ENCODE measurements around the gene ABR. TPM values are rescaled to one million over a fixed set of nuclear protein-coding genes. Genes with fewer than 3 reads are reported as not detected.

The ABR gene
- total RNA-seq (2021; ENCODE audit: unreplicated experiment) (172 TPM), Bru-seq, nascent RNA (percentile 63 among the genes with signal in this experiment), BruChase-seq, experiment 1, labeled RNA remaining after a 2-hour chase (percentile 65 among the genes with signal in this experiment), BruChase-seq, experiment 2, labeled RNA remaining after a 6-hour chase (percentile 78 among the genes with signal in this experiment)
- 199 TPM for polyA plus RNA-seq (2012; ENCODE audit: insufficient read length)
- long read RNA-seq, transcript ABR-201 (22 exons, 2,673 nt) = major isoform, 6 of 277 reads
- long read RNA-seq, transcript ABR-218 (5 exons, 3,776 nt) = minor isoform, 5 of 277 reads
- long read RNA-seq, partial matches to known transcripts = 237 of 277 reads
- long read RNA-seq, other reads (novel, unspliced or antisense) = 25 of 277 reads

DNA sequence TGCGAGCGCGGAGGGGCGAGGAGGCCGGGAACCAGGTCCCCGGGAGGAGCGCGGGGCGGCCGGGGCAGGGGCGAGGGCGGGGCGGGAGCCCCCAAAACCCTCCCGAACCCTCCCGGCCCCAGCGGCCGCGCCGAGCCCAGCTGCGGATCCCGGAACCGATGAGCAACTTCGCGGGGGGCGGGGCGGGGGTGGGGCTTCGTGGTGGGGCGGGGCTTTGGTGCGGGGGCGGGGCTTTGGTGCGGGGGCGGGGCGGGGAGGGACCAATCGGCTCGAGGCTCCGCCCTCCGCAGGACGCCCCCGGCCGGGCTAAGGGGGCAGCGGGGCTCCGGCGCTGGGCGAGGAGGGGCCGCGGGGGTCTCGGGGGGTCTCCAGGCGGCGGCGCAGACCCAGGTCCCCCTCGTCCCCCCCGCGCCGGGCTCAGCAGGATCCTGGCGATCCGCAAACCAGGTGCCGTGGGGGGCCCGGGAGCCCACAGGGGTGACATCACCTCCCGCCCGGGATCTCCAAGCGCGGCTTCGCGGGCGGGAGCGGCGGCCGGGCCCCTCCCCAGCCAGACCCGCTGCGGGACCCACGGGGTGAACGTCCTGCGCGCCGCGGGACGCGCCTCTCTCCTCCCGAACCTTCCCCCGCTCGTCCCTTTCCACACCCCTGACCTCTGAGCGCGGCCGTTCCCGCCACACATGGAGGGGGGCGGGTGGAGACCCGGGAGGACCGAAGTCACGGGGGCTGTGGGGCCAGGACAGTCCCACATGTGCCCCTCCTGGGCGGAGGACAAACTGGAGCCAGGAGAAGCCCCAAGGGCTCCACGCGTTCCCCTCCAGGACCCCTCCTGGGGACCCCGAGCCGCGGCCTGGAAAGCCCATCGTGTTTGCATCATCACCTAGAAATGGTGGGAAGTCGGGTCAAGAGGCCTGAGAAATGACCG, at the start of gene ABR:
Gene ABR (minus strand): TSS at position 164 of the 925 bp plus-strand sequence. CDS start 254 bp downstream, outside the sequence.
- ATAC-seq (peak; percentile 32), DNase-seq (ENCODE audit: low read depth, low spot score) (no peak)
- Histone ChIP-seq H3K9me3 (ENCODE audit: control insufficient read depth, insufficient read depth, low read depth, low read length) (no peaks in the 10 kb centered on the region), H3K27me3 (ENCODE audit: control insufficient read depth, insufficient read depth, low read length) (no peaks in the 10 kb centered on the region), H3K4me3 (ENCODE audit: low read depth in 2 of 2, low read length in 2 of 2) (peak within 1 kb of the TSS; percentile 49 to 56), H3K4me1 (ENCODE audit: control insufficient read depth, insufficient read depth, low read length) (peaks cover 30% of the 10 kb centered on the region), H3K36me3 (ENCODE audit: control insufficient read depth, insufficient read depth, low read length) (no peaks in the 10 kb centered on the region), H3K27ac (ENCODE audit: low read length) (no peak within 1 kb of the TSS)
- BruUV-seq (replicated peaks) = no TSS peak
- intact Hi-C loops (cut with micrococcal nuclease; ENCODE audit: unreplicated experiment) = no loop called here
- ChIA-PET CTCF (no interaction called here), POLR2A (no interaction called here)
- in situ Hi-C loops (cut with HindIII; ENCODE audit: low pct_unique_long_range_greater_than_20kb, low sequenced_read_pairs) = no loop called here
- no peak for TF ChIP-seq TCF7L2 (IDR thresholded peaks at IDR 0.05; ENCODE audit: low read depth, low read length)
- no peak for TF ChIP-seq SIN3A (IDR thresholded peaks at IDR 0.05; ENCODE audit: borderline replicate concordance, insufficient read depth, low read depth, low read length)
- TF ChIP-seq, protein P1, sequence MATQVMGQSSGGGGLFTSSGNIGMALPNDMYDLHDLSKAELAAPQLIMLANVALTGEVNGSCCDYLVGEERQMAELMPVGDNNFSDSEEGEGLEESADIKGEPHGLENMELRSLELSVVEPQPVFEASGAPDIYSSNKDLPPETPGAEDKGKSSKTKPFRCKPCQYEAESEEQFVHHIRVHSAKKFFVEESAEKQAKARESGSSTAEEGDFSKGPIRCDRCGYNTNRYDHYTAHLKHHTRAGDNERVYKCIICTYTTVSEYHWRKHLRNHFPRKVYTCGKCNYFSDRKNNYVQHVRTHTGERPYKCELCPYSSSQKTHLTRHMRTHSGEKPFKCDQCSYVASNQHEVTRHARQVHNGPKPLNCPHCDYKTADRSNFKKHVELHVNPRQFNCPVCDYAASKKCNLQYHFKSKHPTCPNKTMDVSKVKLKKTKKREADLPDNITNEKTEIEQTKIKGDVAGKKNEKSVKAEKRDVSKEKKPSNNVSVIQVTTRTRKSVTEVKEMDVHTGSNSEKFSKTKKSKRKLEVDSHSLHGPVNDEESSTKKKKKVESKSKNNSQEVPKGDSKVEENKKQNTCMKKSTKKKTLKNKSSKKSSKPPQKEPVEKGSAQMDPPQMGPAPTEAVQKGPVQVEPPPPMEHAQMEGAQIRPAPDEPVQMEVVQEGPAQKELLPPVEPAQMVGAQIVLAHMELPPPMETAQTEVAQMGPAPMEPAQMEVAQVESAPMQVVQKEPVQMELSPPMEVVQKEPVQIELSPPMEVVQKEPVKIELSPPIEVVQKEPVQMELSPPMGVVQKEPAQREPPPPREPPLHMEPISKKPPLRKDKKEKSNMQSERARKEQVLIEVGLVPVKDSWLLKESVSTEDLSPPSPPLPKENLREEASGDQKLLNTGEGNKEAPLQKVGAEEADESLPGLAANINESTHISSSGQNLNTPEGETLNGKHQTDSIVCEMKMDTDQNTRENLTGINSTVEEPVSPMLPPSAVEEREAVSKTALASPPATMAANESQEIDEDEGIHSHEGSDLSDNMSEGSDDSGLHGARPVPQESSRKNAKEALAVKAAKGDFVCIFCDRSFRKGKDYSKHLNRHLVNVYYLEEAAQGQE (IDR thresholded peaks at IDR 0.05; ENCODE audit: insufficient read depth in 1 of 2, low read depth in 2 of 2, low read length in 1 of 2) = no peak
- TF ChIP-seq, protein P2, sequence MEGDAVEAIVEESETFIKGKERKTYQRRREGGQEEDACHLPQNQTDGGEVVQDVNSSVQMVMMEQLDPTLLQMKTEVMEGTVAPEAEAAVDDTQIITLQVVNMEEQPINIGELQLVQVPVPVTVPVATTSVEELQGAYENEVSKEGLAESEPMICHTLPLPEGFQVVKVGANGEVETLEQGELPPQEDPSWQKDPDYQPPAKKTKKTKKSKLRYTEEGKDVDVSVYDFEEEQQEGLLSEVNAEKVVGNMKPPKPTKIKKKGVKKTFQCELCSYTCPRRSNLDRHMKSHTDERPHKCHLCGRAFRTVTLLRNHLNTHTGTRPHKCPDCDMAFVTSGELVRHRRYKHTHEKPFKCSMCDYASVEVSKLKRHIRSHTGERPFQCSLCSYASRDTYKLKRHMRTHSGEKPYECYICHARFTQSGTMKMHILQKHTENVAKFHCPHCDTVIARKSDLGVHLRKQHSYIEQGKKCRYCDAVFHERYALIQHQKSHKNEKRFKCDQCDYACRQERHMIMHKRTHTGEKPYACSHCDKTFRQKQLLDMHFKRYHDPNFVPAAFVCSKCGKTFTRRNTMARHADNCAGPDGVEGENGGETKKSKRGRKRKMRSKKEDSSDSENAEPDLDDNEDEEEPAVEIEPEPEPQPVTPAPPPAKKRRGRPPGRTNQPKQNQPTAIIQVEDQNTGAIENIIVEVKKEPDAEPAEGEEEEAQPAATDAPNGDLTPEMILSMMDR (IDR thresholded peaks at IDR 0.05) = no peak
- no peak for TF ChIP-seq POLR2AphosphoS5 (IDR thresholded peaks at IDR 0.05; ENCODE audit: low read depth, low read length)

DNA sequence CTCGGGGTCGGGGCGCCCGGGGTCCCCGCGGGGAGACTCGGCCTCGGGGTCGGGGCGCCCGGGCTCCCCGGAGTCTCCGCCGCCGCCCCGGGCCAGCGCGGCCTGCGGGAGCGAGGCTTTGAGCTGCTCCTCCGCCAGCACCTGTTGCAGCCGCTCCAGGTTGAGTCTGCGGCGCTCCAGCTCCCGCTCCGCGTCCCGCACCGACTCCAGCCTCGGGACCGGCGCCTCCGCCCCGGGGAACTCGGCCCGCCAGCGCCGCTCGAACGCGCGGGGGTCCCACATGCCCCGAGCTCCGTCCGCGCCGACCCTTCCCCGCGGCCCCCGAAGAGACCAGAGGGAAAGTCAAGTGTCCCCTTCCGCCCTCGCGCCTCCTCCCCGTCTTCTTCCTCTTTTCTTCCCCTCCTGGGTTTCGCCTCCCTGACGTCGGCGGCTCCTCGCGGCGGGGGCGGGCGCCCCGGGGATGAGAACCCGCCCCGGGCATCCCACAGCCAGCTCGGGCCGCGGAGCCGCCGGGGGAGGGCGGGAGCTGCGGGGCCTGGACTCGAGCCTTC, 49.6 kb upstream of the ABR start:
- in situ Hi-C loops (cut with HindIII; ENCODE audit: low pct_unique_long_range_greater_than_20kb, low sequenced_read_pairs) (no loop called here), intact Hi-C loops (cut with micrococcal nuclease; ENCODE audit: unreplicated experiment) (no loop called here)
- H3K4me1 ChIP-seq (ENCODE audit: control insufficient read depth, insufficient read depth, low read length) = peaks cover 3% of the 10 kb centered on the region; the same call in 1 of the 2 replicates
- TF ChIP-seq TCF7L2 (IDR thresholded peaks at IDR 0.05; ENCODE audit: low read depth, low read length) (no peak), SIN3A (IDR thresholded peaks at IDR 0.05; ENCODE audit: borderline replicate concordance, insufficient read depth, low read depth, low read length) (0 out of 2 replicates have a peak, but pooled peaks have one; percentile 36)
- TF ChIP-seq, protein P1 (IDR thresholded peaks at IDR 0.05; ENCODE audit: insufficient read depth in 1 of 2, low read depth in 2 of 2, low read length in 1 of 2) = no peak
- TF ChIP-seq, protein P2 (IDR thresholded peaks at IDR 0.05) = no peak
- no peaks in the 10 kb centered on the region for H3K9me3 ChIP-seq (ENCODE audit: control insufficient read depth, insufficient read depth, low read depth, low read length)
- ChIA-PET CTCF (no interaction called here), POLR2A (interaction anchor here (0.5 to 0.7 kb wide), 5 partner anchors 10 to 99 kb away, joined by 4 to 7 read pairs (median 5); no protein-coding TSS in a partner anchor)
- ATAC-seq (peak; percentile 86), DNase-seq (ENCODE audit: low read depth, low spot score) (no peak)
- H3K4me3 ChIP-seq (ENCODE audit: low read depth in 2 of 2, low read length in 2 of 2) = peak overlapping the region; percentile 53 to 55
- no peaks in the 10 kb centered on the region for H3K27me3 ChIP-seq (ENCODE audit: control insufficient read depth, insufficient read depth, low read length)
- no peak overlapping the region for H3K27ac ChIP-seq (ENCODE audit: low read length)
- BruUV-seq (replicated peaks) = TSS peak; percentile 93
- no peaks in the 10 kb centered on the region for H3K36me3 ChIP-seq (ENCODE audit: control insufficient read depth, insufficient read depth, low read length)
